ENCODE data around the gene PNKD. TPM values are rescaled to one million over a fixed set of nuclear protein-coding genes. Genes with fewer than 3 reads are reported as not detected.

PNKD gene
- total RNA-seq, 2 experiments from 2014 or later = 30.1 to 31.8 TPM

DNA sequence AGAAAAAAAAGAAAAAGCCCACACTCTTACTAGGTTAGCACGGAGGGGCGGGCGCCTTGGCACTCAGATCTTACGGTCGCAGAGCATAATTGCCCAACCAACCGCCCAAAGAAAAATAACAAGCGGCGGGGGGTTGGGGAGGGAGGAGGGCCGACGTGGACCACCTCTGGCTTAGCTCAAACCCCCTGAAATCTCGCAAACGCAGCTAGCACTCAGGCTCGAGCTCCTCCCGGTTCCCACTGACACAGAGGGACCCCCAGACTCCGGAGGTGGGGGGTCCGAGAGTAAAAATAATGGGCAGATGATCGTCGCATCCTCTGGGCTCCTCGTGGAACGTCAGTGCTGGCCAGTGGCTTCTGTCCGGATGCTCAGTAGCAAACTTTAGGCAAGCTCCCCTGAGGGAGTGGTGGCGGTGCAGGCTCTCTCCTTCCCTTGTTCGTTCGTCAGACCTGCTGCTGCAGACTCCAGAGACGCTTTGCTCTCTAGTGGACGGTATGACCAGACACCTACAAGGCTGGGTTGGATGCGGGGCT is 98.4 kb downstream of the PNKD start:
- ChIA-PET POLR2A (interaction anchor here (1.1 kb wide), 1 partner anchor 11 kb away, joined by 3 read pairs; no protein-coding TSS in a partner anchor), CTCF (interaction anchor here (0.6 to 1.4 kb wide), 4 partner anchors 12 to 76 kb away, joined by 3 to 5 read pairs (median 4); partner anchors contain the start of gene CATIP)
- DNase-seq = no peak
- H3K4me3 Mint-ChIP-seq = peak overlapping the region; percentile 35
- H3K36me3 Mint-ChIP-seq (ENCODE audit: low read depth) = no peaks in the 10 kb centered on the region
- H3K27ac Mint-ChIP-seq = no peak overlapping the region
- peaks cover 5% of the 10 kb centered on the region for H3K27me3 Mint-ChIP-seq
- peaks cover 5% of the 10 kb centered on the region for H3K9me3 Mint-ChIP-seq
- H3K4me1 Mint-ChIP-seq = peaks cover 31% of the 10 kb centered on the region

DNA sequence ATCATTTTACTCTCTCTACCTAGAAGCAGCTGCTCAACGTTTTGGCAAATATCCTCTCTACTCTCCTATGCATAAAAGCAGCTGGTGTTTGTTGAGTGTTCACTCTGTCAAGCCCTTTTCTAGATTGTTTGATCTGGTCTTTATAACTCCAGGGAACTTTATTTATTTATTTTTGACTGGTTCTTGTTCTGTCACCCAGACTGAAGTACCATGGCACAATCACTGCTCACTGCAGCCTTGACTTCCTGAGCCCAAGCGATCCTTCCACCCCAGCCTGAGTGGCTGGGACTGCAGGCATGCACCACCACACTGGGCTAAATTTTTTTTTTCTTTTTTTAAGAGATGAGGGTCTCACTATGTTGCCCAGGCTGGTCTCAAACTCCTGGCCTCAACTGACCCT is 99.0 kb downstream of the PNKD start:
- no peaks in the 10 kb centered on the region for H3K36me3 Mint-ChIP-seq (ENCODE audit: low read depth)
- ChIA-PET POLR2A (interaction anchor here (1.1 kb wide), 1 partner anchor 11 kb away, joined by 3 read pairs; no protein-coding TSS in a partner anchor), CTCF (interaction anchor here (1.0 to 1.4 kb wide), 3 partner anchors 13 to 77 kb away, joined by 3 to 4 read pairs (median 3); partner anchors contain the start of gene CATIP)
- H3K27me3 Mint-ChIP-seq = peaks cover 5% of the 10 kb centered on the region
- H3K4me1 Mint-ChIP-seq = peaks cover 31% of the 10 kb centered on the region
- DNase-seq = no peak
- H3K27ac Mint-ChIP-seq = no peak overlapping the region
- peaks cover 5% of the 10 kb centered on the region for H3K9me3 Mint-ChIP-seq
- no peak overlapping the region for H3K4me3 Mint-ChIP-seq

DNA sequence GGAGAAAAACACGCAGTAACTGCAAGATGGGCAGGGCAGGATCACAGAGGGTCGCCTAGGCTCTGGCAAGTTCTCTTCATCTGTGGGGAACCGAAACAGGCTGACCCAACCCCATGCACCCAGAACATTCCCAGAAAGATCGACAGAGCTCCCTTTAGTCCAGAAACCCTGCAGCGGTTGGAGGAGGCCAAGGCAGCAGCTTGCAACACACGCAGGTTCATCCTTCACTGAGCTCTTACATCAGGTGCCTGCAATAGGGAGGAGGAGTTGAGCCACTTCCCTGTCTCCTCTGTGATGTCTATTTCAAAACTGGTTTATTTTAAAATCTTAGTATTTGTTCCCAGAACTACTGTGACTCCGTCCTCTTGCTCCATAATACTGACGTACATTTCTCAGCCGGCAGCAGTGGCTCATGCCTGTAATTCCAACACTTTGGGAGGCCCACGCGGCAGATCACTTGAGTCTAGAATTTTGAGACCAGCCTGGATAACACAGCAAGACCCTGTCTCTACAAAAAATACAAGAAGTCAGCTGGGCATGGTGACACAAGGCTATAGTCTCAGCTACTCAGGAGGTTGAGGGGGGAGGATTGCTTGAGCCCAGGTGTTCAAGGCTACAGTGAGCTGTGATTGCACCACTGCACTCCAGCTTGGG is 100.2 kb downstream of the PNKD start:
- ChIA-PET CTCF (interaction anchor here (0.9 to 1.6 kb wide), 3 partner anchors 13 to 69 kb away, joined by 3 read pairs; partner anchors contain the start of gene CATIP), POLR2A (interaction anchor here (0.7 kb wide), 1 partner anchor 27 kb away, joined by 4 read pairs; no protein-coding TSS in a partner anchor)
- Mint-ChIP-seq H3K9me3 (peaks cover 5% of the 10 kb centered on the region), H3K27ac (no peak overlapping the region), H3K4me1 (peaks cover 31% of the 10 kb centered on the region), H3K27me3 (peaks cover 3% of the 10 kb centered on the region), H3K36me3 (ENCODE audit: low read depth) (no peaks in the 10 kb centered on the region), H3K4me3 (no peak overlapping the region)
- no peak for DNase-seq

DNA sequence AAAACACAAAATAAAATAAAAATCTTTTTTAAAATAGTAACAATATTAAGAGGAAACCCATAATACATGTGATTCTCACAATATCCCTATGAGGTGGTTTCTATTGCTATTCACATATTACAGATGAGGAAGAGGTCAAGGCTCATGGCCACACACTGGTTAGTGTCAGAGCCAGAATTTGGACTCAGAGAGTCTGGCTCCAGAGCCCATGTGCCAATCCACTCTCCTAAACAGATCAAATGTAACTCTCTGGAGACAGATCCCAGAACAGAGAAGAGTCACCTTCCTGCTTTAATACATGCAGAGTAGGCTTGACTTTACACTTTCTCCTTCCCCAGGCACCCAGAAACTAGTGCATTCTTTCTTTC is 101.6 kb downstream of the PNKD start:
- Mint-ChIP-seq H3K27ac (no peak overlapping the region), H3K4me1 (peaks cover 24% of the 10 kb centered on the region), H3K9me3 (no peaks in the 10 kb centered on the region), H3K4me3 (no peak overlapping the region), H3K27me3 (peaks cover 3% of the 10 kb centered on the region), H3K36me3 (ENCODE audit: low read depth) (no peaks in the 10 kb centered on the region)
- no peak for DNase-seq
- ChIA-PET POLR2A (no interaction called here), CTCF (interaction anchor here (1.5 kb wide), 1 partner anchor 70 kb away, joined by 3 read pairs; no protein-coding TSS in a partner anchor)

DNA sequence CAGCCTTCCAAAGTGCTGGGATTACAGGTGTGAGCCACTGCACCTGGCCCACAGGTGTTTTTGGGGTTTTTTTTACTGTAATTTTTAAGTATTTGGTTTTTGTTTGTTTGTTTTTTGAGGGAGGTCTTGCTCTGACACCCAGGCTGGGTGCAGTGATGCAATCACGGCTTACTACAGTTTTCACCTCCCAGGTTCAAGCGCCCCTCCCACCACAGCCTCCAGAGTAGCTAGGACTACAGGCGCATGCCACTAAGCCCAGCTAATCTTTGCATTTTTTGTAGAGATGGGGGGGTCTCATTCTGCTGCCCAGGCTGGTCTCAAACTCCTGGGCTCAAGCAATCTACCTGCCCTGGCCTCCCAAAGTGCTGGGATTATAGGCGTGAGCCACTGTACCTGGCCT is 104.5 kb downstream of the PNKD start:
- ChIA-PET CTCF (interaction anchor here (0.9 kb wide), 1 partner anchor 84 kb away, joined by 3 read pairs; no protein-coding TSS in a partner anchor), POLR2A (no interaction called here)
- no peak for DNase-seq
- H3K4me3 Mint-ChIP-seq = no peak overlapping the region
- no peaks in the 10 kb centered on the region for H3K36me3 Mint-ChIP-seq (ENCODE audit: low read depth)
- H3K27me3 Mint-ChIP-seq = peaks cover 7% of the 10 kb centered on the region
- H3K4me1 Mint-ChIP-seq = peaks cover 3% of the 10 kb centered on the region
- no peaks in the 10 kb centered on the region for H3K9me3 Mint-ChIP-seq
- H3K27ac Mint-ChIP-seq = no peak overlapping the region

DNA sequence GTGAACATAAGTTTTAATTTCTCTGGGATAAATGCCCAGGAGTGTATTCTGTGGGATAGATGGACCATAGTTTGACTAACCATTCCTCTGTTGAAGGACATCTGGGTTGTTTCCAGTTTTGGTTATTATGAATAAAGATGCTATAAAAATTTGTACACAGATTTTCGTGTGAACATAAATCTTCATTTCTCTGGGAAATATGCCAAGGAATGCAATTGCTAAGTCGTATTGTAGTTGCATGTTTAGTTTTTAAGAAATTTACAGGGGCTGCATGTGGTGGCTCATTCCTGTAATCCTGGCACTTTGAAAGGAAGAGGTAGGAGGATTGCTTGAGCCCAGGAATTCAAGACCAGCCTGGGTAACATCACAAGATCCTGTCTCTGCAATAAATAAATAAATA is 104.9 kb downstream of the PNKD start:
- POLR2A ChIA-PET = no interaction called here
- H3K4me3 Mint-ChIP-seq = no peak overlapping the region
- no peak overlapping the region for H3K27ac Mint-ChIP-seq
- no peaks in the 10 kb centered on the region for H3K36me3 Mint-ChIP-seq (ENCODE audit: low read depth)
- H3K4me1 Mint-ChIP-seq = no peaks in the 10 kb centered on the region
- H3K27me3 Mint-ChIP-seq = peaks cover 6% of the 10 kb centered on the region
- CTCF ChIA-PET = interaction anchor here (0.9 kb wide), 1 partner anchor 84 kb away, joined by 3 read pairs; no protein-coding TSS in a partner anchor
- no peak for DNase-seq
- H3K9me3 Mint-ChIP-seq = no peaks in the 10 kb centered on the region

DNA sequence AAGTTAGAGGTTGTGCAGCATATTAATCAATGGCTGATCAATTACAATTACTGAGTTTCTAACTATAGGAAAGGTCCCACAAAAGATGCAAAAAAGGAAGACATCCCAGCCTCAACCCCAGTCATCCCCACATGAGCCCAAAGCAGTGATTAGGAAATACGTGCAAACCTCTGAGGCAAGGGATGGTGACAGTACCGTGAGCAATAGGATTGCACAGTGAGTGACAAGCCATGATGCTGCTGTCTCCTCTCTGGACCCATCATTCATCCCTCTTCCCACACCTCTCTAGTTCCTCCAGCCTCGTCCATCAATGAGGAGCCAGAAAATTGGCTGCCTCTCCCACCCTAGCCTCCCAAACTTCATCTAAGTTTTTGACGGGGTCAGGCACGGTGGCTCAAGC is 107.7 kb downstream of the PNKD start:
- H3K4me1 Mint-ChIP-seq = no peaks in the 10 kb centered on the region
- H3K27ac Mint-ChIP-seq = no peak overlapping the region
- peaks cover 10% of the 10 kb centered on the region for H3K27me3 Mint-ChIP-seq
- no peaks in the 10 kb centered on the region for H3K9me3 Mint-ChIP-seq
- no peak for DNase-seq
- CTCF ChIA-PET = interaction anchor here (0.6 to 1.6 kb wide), 3 partner anchors 85 to 322 kb away, joined by 3 to 4 read pairs (median 3); no protein-coding TSS in a partner anchor
- POLR2A ChIA-PET = no interaction called here
- H3K36me3 Mint-ChIP-seq (ENCODE audit: low read depth) = no peaks in the 10 kb centered on the region
- H3K4me3 Mint-ChIP-seq = no peak overlapping the region

DNA sequence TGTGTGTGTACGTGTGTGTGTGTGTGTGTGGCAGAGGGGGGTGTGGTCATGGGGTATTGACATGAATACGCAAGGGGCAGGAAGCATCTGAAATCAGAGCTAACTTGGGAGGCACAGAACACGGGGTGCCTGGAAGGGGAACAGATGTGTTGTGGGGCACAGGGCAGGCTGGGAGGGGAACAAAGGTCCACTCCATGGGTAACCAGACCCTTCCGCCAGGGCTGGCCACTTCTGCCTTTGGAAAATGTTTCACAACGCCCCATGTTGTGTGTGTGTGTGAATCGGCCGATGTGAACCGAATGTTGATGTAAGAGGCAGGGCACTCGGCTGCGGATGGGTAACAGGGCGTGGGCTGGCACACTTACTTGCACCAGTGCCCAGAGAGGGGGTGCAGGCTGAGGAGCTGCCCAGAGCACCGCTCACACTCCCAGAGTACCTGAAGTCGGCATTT is 111.6 kb downstream of the PNKD start, which contains the start of gene SLC11A1:
Gene SLC11A1, plus strand, starts transcription at position 358 of the 451 bp plus-strand sequence. CDS start 96 bp downstream, outside the sequence.
- H3K27ac Mint-ChIP-seq = no peak within 1 kb of the TSS
- peaks cover 18% of the 10 kb centered on the region for H3K27me3 Mint-ChIP-seq
- no peak within 1 kb of the TSS for H3K4me3 Mint-ChIP-seq
- H3K36me3 Mint-ChIP-seq (ENCODE audit: low read depth) = no peaks in the 10 kb centered on the region
- ChIA-PET CTCF (interaction anchor here (0.8 kb wide), 1 partner anchor 12 kb away, joined by 3 read pairs; no protein-coding TSS in a partner anchor), POLR2A (no interaction called here)
- H3K4me1 Mint-ChIP-seq = no peaks in the 10 kb centered on the region
- H3K9me3 Mint-ChIP-seq = no peaks in the 10 kb centered on the region
- no peak for DNase-seq

DNA sequence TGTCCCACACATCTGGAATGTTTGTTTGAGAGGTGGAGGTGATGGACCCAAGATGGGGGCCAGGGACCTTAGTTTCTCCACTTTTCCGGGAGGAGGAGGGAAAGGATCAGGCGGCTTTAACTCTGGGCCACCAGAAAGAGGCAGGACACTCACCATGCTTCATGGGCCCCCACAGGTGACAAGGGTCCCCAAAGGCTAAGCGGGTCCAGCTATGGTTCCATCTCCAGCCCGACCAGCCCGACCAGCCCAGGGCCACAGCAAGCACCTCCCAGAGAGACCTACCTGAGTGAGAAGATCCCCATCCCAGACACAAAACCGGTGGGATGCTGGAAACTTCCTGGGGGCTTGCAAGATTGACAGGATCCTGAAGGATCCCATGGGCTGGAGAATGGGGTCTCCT is 112.5 kb downstream of the PNKD start:
- no peak for DNase-seq
- Mint-ChIP-seq H3K4me1 (peaks cover 4% of the 10 kb centered on the region), H3K27me3 (peaks cover 21% of the 10 kb centered on the region), H3K36me3 (ENCODE audit: low read depth) (no peaks in the 10 kb centered on the region), H3K9me3 (no peaks in the 10 kb centered on the region), H3K27ac (no peak overlapping the region), H3K4me3 (no peak overlapping the region)
- ChIA-PET POLR2A (interaction anchor here (0.6 to 1.5 kb wide), 2 partner anchors 11 to 174 kb away, joined by 3 to 5 read pairs; no protein-coding TSS in a partner anchor), CTCF (interaction anchor here (1.1 to 2.2 kb wide), 2 partner anchors 13 to 111 kb away, joined by 3 to 5 read pairs; no protein-coding TSS in a partner anchor)

DNA sequence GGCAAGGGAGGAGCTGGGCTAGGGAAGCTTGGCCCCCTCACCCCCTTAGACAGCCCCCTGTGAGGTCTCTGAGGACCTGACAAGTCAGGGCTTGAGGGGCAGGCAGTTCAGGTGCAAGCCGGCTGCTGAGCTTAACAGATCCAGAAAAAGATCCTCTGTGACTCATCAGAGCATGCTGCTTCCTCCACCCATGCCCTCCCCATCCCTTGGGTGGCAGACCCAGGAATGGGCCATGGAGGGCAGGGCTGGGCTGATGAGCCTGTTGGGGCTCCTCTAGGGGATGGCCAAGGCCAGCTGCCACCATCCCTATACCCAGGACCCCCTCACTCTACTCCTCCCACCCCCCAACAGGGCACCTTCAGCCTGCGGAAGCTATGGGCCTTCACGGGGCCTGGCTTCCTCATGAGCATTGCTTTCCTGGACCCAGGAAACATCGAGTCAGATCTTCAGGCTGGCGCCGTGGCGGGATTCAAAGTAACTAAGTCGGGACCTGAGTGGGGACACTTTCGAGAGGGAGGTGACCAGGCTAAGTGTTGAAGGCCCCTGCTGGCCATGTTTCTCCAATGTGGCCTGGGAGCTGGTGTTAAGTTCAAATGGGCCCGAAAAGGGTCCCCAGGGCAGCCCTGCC is 113.7 kb downstream of the PNKD start:
- Mint-ChIP-seq H3K27me3 (peaks cover 18% of the 10 kb centered on the region), H3K4me1 (peaks cover 4% of the 10 kb centered on the region), H3K9me3 (no peaks in the 10 kb centered on the region), H3K4me3 (no peak overlapping the region), H3K36me3 (ENCODE audit: low read depth) (no peaks in the 10 kb centered on the region), H3K27ac (no peak overlapping the region)
- ChIA-PET CTCF (interaction anchor here (1.3 to 2.2 kb wide), 3 partner anchors 12 to 82 kb away, joined by 3 to 5 read pairs (median 4); no protein-coding TSS in a partner anchor), POLR2A (interaction anchor here (0.6 to 1.5 kb wide), 3 partner anchors 10 to 61 kb away, joined by 3 to 5 read pairs (median 3); no protein-coding TSS in a partner anchor)
- DNase-seq = no peak

DNA sequence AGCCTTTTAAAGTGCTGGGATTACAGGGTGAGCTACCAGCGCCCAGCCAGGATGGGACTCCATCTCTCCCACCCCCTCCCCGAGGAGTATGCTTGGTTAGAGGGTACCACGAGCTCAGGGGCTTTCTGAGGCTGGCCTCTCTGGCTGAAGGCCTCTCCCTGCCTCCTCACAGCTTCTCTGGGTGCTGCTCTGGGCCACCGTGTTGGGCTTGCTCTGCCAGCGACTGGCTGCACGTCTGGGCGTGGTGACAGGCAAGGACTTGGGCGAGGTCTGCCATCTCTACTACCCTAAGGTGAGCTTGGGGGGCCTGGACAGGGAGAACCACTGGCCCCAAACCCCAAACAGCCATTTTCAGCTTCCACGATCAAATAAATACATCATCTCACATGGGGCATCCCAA is 114.7 kb downstream of the PNKD start:
- Mint-ChIP-seq H3K27me3 (peaks cover 17% of the 10 kb centered on the region), H3K4me3 (no peak overlapping the region), H3K36me3 (ENCODE audit: low read depth) (no peaks in the 10 kb centered on the region), H3K27ac (no peak overlapping the region), H3K9me3 (no peaks in the 10 kb centered on the region), H3K4me1 (peaks cover 4% of the 10 kb centered on the region)
- ChIA-PET CTCF (interaction anchor here (2.2 kb wide), 1 partner anchor 11 kb away, joined by 5 read pairs; no protein-coding TSS in a partner anchor), POLR2A (interaction anchor here (1.3 to 2.0 kb wide), 2 partner anchors 12 to 98 kb away, joined by 3 to 4 read pairs; no protein-coding TSS in a partner anchor)
- DNase-seq = no peak

DNA sequence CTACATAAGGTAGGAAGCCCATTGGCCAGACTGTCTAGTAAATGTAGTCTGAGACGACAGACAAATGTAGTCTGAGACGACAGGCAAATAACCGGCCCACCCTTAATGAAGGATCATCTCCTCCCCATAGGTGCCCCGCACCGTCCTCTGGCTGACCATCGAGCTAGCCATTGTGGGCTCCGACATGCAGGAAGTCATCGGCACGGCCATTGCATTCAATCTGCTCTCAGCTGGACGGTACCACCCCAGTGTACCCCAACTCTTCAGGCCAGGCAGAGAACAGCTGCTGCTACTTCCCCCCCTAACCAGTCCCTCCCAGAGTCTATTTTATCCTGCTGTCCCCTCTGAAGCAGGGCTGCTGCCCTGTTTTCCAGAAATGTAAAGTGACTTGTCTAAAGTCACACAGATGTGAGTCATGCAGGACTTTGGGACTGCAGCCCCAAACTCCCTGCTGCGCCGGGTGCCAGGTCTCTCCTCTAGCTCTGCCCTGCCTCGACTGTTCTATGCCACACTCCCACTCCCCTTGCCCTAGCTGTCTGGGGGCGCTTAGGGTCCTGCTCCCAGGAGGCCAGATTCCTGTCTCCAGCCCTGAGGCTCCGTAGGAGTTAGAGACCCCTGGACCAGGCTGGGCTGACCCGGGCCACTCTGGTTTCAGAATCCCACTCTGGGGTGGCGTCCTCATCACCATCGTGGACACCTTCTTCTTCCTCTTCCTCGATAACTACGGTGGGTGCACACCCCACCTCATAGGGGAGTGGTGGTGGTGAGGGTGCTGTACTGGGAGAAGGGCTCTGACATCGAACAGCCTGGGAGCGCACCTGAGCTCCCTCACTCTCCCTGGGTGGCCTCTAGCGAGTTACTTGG is 116.4 kb downstream of the PNKD start:
- no peaks in the 10 kb centered on the region for H3K36me3 Mint-ChIP-seq (ENCODE audit: low read depth)
- ChIA-PET POLR2A (interaction anchor here (2.0 kb wide), 1 partner anchor 100 kb away, joined by 4 read pairs; no protein-coding TSS in a partner anchor), CTCF (interaction anchor here (0.8 to 1.2 kb wide), 3 partner anchors 9 to 30 kb away, joined by 3 to 4 read pairs (median 3); partner anchors contain the start of gene CATIP)

More for the DNA sequence above, 116.4 kb downstream of the PNKD start:
- DNase-seq = no peak
- Mint-ChIP-seq H3K9me3 (no peaks in the 10 kb centered on the region), H3K4me1 (peaks cover 4% of the 10 kb centered on the region), H3K27ac (no peak overlapping the region), H3K4me3 (no peak overlapping the region), H3K27me3 (peaks cover 13% of the 10 kb centered on the region)
